HG03045 (cell line): ENCODE data around the gene C6orf52.
"Not testable (repeated sequence)": the region's sequence is repeated elsewhere in the genome, so short reads cannot be mapped to it uniquely, and the experiment has no call there.

Experiments
- ATAC-seq: cut with Tn5 transposase; IDR thresholded peaks from one replicate; pipeline ENCODE4 v1.9.1; 2021; ENCODE audit warnings: mild to moderate bottlenecking, moderate library complexity; ENCODE audit not compliant: unreplicated experiment

C6orf52 gene

DNA sequence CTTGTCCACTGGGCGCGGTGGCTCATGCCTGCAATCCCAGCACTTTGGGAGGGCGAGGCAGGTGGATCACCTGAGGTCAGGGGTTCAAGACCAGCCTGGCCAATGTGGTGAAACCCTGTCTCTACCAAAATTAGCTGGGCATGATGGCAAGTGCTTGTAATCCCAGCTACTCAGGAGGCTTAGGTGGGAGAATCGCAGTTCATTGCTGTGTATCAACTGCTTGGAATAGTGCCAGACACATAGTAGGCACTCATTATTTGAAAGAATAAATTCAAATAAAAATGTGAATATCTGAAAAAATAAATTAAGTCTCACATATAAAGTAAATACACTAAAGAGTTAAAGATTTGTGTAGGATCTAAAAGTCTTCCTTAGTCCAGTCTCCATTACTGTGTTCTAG, 2.2 kb upstream of the C6orf52 start:
- no peak for ATAC-seq

DNA sequence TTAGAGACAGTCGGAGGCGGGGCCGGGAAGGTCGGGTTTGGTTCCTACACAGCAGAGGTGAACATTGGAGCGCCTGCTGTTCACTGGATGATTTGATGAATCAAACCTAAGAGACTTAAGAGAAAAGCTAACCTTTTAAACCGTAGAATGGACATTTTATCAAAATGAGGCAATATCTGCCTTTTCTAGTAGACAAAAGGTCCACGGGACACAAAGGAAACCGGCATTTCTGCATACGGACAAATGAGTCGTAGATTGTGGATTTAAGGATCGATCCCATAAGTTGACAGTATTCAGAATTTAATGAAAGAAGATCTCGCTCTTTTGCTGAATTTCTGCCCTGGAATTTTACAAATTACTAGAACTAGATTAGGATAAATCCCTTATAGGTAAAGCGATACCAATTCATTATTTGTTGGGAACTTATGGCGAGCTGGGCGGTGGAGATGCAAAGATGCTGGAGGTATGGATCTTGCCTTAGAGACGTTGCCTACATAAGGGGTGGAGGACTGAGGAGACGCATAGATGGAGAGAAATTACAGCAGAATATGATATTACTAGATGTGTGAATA, 756 bp upstream of the C6orf52 start:
- ATAC-seq: no peak

DNA sequence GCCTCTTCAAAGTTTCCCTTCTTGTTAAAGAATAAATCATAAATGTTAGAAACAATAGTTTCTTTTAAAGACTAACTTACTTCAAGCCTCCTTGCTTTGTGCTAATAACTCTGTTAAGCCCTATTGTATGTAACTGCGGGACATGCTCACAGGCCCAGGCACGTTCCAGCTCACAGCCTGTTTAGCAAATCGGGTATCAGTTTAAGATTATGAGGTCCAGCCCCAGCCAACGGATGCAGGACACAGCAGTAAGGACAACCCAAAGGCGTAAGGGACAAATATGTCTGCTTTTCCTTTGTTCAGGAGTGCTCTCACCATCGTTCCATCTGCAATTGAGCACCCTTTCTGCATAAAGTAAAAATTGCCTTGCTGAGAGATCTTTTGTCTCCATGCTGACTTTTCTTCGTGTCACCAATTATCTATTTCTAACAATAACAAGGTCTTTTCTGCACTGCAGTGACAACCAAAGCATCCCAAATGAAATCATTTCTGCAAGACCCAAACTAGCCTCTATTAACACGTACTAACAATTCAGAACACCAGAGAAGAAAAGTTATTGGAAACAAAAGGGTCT, 1.4 kb downstream of the C6orf52 start:
- ATAC-seq: no peak

DNA sequence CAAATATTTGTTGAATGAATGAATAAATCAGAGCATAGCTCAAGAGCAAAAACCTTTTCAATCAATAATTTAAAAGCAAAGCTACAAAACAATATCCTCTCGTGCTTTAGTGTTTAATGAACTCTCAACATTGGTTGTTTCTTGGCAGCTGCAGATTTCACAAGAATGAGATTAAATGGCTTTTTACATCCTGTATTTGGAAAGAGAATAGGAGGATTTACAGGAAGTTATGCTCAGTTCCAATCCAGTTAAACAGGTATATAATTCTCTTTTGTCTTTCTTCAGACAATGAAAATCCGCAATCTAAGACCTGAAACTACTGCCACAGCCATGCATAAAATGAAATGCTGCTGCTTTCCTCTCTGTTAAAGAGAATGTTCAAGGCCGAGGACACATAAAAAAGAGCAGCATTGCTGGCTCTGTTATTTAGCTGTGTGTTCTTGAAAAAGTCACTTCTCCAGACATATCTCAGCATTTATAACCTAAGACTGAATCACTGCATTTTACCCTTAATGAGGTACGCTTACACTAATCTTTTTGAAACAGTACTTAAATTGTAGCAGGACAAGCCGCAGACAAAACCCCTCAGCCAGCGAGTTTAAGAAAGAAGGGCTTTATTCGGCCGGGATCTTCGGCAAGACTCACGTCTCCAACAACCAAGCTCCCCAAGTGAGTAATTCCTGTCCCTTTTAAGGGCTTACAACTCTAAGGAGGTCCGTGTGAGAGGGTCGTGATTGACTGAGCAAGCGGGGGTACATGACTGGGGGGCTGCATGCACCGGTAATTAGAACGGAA, 3.6 kb downstream of the C6orf52 start:
- no peak for ATAC-seq

DNA sequence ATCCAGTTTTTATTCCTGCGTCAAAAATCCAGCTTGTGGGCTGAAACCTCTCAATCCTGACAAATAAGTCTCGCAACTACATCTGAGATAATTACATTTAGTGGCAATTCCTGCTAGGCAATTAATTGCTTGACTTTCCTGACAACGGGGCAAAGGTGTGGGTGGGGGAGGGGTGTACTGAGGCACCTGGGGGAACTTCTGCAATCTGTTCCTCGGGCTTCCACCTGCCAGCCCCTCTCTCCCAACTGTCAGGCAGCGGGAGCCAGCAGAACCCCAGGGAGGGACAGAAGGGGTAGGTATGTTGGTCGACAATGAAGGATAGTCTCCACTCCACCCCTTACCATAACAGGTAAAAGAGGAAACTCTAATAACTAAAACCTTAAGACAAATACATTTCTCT, 6.8 kb downstream of the C6orf52 start:
- ATAC-seq: no peak

DNA sequence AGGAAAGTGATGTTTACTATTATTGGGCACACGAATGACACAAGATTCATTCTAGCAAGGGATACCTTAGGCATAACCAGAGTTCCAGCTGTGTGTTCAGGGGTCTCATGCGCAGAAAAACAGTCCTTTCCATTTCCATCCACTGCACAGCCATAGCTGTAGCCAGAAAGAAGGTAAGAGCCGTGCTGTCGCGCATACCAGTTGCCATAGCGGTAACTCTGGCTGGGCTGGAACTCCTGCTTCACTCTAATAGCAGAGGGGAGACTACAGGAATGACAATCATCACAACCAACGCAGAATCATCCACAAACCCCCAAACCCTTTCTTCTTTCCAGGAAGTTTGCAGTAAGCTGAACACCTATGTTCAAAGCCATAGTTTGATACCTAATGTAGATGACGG, 7.5 kb downstream of the C6orf52 start:
- no peak for ATAC-seq

DNA sequence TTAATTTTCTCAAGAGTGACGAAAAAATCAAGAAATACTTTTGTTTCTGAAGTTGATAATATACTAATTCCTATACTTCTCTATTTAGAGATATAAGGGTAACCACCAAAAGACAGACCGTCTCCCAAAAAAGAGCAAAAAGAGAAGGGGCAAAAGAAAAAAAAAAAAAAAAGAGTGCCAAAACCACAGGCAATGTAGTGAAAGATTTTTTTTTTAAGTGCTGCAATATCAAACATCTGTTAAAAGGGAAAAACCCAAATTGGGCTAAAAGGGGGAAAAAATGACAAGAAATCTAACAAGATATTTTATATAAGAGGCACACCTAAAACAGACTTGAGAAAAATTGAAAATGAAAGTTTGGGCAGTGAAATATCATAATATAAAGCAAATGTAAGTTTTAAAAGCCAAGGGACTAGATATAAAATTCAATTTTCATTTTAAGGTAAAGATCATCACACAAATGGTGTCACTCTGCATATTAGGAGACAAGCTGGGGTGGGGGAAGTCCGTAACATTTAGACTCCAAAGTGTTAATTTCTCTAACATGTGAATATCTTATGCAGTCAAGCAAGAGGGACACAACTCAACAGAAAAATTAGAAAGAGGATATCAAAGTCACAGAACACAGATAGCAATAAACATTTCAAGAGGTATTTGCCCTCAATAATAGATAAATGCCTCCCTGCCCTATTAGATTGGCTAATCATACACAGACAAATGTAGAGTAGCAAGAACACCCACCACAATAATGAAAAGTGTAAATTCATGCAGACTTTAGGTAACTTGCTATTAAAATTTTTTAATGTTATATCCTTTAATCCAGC, 9.1 kb downstream of the C6orf52 start:
- ATAC-seq: no peak

DNA sequence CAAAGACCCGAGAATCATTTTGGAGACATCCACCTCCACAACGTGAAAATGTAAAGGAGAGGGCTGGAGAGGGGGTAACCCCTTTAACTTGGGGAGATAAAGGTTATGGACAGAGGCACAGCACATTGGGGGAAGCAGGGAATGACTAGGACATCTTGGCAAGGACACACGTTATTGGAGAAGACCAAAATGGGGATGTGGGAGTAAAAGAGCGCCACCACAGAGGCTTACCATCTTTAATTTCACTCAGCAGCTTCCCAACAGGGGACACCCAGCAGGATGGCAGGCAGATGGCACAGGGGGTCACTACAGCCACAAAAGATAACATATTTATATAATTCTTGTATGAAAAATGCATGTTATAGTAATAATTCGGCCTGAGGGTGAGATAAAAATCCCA, 9.8 kb downstream of the C6orf52 start:
- ATAC-seq: no peak

DNA sequence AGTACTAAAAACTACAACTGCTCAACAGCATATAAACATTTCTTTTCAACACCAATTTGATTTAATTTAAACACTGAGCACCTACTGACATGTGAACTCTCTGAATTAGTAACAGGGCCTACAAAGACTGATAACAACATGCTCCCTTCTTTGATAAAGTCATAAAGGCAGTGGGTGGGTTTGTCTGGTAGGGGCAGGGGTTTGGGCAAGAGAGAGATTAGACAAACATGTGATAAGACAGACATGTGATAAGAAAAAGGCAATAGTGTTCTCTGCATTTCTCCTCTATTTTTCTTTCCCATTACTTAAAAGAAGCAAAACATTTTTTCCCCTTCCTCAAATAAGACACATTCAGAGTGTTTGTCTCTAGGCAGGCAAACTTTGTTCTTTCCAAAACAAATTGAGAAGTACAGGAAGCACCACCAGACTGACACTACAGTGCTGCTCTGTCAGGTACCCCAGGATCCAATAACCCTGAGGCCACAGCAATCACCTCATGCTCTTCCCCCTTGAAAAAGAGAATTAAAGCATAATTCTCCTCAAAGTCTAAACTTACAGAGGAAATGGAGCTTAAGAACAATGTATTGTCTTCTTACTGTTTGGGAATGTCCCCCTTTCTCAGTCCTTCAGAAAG, 11.9 kb downstream of the C6orf52 start:
- no peak for ATAC-seq

DNA sequence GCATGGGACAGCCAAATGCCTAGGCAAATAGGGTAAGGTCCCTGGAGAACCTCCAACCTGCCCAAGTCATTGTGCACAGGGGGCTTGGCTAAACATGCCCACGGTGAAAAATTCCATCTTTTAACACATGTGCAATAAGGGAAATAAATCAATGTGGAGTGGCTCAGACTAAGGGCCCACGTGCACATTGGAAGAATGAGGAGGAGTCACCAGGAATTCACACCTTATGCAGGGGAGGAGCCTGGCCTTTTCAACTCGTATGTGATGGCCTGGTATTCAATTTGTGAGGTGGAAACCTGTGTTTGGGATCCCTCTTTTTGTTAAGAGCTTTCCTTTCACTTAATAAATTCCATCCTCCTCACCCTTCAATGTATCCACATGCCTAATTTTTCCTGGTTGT, 12.6 kb downstream of the C6orf52 start:
- ATAC-seq: no peak

DNA sequence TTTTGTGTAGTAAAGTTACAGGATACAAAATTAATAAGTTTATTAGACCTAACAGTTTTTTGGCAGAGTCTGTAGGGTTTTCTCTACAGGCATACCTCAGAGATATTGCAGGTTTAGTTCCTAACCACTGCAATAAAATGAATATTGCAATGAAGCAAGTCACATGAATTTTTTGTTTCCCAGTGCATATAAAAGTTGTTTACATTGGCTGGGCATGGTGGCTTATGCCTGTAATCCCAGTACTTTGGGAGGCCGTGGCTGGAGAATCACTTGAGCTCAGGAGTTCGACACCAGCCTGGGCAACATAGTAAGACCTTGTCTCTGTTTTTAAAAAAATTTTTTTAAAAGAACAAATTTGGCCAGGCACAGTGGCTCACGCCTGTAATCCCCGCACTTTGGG, 16.0 kb downstream of the C6orf52 start:
- no peak for ATAC-seq

DNA sequence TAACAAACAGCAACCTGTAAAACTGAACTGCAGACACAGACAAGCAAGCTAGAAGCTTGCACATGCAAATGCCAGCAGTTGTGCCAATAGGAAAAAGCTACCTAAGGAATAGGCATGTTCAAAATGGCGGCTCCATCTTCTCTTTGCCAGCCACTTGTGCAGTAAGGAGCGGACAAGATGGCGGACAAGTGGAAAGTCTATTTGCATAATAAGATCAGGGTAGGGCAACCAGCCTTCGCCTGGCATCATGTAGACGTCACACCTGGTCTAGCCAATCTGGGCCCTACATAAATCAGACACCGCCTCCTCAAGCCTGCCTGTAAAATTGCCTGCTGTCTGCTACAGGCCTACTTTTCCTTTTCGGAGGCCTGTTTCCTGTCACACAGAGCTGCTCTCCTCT, 18.0 kb downstream of the C6orf52 start:
- no peak for ATAC-seq

DNA sequence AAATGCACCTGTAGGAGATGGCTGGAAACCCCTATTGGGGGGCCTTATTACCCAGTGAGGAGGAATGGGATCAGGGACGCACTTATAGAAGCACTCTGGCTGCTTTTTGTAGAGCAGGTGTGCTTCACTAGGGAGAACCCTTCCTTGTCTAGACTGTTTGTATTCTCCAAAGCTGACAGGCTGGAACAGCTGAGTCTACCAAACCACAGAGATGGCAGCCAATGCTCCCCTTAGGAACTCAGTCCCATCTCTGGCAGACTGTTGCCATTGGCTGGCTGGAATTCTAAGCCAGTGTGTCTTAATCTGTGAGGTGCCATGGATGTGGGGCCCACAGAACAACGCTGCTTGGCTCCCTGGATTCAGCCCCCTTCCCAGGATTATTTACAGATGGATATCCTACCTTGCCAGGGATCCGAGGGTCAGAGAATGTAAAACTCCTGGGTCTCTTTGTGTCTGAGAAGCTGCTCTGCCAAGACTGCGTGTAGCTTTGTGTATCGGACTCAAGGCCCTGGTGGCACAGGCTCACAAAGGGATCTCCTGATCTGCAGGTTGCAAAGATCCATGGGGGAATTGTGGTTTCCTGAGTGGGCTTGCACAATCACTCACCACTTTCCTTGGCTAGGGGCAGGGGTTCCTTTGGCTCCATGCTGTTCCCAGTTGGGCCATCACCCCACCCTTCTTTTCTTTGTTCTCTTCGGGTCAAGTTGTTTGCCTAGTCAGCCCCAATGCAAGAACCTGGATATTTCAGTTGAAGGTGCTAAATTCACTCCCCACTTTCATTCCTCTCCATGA, 26.1 kb downstream of the C6orf52 start:
- ATAC-seq: no peak

DNA sequence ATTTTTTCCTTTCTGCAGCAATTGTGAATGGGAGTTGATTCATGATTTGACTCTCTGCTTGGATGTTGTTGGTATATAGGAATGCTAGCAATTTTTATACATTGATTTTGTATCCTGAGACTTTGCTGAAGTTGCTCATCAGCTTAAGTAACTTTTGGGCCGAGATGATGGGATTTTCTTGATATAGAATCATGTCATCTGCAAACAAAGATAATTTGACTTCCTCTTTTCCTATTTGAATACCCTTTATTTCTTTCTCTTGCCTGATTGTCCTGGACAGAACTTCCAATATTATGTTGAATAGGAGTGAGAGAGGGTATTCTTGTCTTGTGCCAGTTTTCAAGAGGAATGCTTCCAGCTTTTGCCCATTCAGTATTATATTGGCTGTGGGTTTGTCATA, 28.8 kb downstream of the C6orf52 start:
- not testable (repeated sequence) for ATAC-seq

DNA sequence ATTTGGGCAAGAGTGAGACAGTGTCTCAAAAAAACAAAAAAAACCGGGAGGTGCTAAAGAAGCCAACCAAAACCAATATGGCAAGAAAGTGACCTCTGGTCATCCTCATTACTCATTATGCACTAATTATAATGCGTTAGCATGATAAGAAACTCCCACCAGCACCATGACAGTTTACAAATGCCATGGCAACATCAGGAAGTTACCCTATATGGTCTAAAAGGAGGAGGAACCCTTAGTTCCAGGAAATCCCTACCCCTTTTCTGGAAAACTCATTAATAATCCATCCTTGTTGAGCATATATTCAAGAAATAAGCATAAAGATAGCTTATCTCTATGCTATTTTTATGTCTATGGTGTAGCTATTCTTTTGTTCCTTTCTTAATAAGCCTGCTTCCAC, 31.7 kb downstream of the C6orf52 start:
- no peak for ATAC-seq

DNA sequence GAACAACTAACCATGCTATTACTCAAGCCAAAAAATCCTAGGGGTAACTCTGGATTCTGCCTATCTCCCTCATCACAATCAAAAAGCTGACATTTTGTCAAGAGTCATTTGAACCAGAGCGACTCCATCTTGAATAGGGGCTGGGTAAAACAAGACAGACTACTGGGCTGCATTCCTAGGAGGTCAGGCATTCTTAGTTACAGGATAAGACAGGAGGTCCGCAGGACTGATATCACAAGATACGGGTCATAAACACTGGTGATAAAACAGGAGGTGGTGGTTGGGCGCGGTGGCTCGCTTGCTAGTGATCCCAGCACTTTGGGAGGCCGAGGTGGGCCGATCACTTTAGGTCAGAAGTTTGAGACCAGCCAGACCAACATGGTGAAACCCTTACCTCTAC, 32.2 kb downstream of the C6orf52 start:
- ATAC-seq: no peak

DNA sequence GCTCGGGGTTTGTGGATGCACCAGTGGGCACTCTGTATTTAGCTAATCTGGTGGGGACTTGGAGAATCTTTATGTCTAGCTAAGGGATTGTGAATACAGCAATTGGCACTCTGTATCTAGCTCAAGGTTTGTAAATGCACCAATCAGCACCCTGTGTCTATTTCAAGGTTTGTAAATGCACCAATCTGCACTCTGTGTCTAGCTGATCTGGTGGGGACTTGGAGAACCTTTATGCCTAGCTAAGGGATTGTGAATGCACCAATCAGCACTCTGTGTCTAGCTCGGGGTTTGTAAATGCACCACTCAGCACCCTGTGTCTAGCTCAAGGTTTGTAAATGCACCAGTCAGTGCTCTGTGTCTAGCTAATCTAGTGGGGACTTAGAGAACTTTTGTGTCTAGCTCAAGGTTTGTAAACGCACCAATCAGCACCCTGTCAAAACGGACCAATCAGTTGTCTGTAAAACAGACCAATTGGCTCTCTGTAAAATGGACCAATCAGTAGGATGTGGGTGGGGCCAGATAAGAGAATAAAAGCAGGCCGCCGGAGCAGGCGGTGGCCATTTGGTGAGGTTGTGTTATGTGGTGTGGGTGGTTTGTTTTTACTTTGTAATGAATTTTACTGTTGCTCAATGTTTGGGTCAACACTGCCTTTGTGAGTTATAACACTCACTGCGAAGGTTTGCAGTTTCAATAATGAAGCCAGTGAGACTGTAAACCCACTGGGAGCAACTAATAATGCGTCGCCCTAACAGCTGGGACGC, 33.8 kb downstream of the C6orf52 start:
- not testable (repeated sequence) for ATAC-seq

DNA sequence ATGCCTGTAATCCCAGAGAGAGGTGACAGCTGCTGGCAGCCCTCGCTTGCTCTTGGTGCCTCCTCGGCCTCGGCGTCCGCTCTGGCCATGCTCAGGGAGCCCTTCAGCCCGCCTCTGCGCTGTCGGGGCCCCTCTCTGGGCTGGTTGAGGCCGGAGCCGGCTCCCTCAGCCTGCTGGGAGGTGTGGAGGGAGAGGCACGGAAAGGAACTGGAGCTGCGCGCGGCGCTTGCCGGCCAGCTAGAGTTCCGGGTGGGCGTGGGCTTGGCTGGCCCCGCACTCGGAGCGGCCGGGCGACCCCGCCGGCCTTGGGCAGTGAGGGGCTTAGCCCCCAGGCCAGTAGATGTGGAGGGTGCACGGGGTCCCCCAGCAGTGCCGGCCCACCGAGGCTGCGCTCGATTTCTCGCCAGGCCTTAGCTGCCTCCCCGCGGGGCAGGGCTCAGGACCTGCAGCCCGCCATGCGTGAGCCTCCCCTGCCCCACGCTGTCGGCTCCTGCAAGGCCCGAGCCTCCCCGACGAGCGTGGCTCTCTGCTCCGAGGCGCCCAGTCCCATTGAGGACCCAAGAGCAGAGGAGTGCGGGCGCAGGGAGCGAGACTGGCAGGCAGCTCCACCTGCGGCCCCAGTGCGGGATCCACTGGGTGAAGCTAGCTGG, 34.6 kb downstream of the C6orf52 start:
- ATAC-seq: no peak
